HCT116 (cell line): Measurements from ENCODE around the gene SLC4A5. TPM values are rescaled to one million over a fixed set of nuclear protein-coding genes. Genes with fewer than 3 reads are reported as not detected.

Experiments
- ATAC-seq: fragments of 200-7000 bp; cut with Tn5 transposase; 2 replicates; pipeline ENCODE4 v1.9.1; 2020; ENCODE audit warnings: mild to moderate bottlenecking, moderate library complexity
- BruUV-seq: library from RNA; stranded (reverse); fragments of 400-500 nt; replicated peaks from 2 replicates; lab custom pipeline; 2021; lab: Mats Ljungman, UMichigan
- CTCF ChIA-PET: fragments of 300-600 bp; sonication (Branson Sonifier 250); formaldehyde crosslinking; loops from one replicate; lab custom pipeline; 2021; ENCODE audit warnings: antibody characterized with exemption; lab: Charles Lee
- POLR2A ChIA-PET: fragments of 300-600, 350-600 bp; sonication (Branson Sonifier 250); formaldehyde crosslinking; loops from one replicate; lab custom pipeline; 2021; ENCODE audit warnings: antibody characterized with exemption; lab: Charles Lee
- RAD21 ChIA-PET, 2 experiments: fragments of 300-600 bp; sonication (Branson Sonifier 250); formaldehyde crosslinking; loops; one replicate each; lab custom pipeline; 2023; ENCODE audit warnings: low total read pairs in 2 of 2; ENCODE audit not compliant: uncharacterized antibody in 2 of 2, unreplicated experiment in 2 of 2, low non-redundant PET in 1 of 2; lab: Charles Lee
- DNase-seq: peaks from one replicate; pipeline ENCODE4 v3.0.0-alpha.2; 2010; ENCODE audit warnings: low read depth, low spot score
- H2AFZ ChIP-seq: fragments of 200-600 bp; shearing (Covaris generic), sonication (generic); 2 replicates; pipeline ENCODE4 v1.6.1; 2017; ENCODE audit warnings: low read depth, mixed run types, mixed read lengths, antibody characterized with exemption, low read length; ENCODE audit not compliant: poor library complexity, severe bottlenecking
- H3K27ac ChIP-seq: 2 replicates; pipeline ENCODE4 v1.5.1; 2012; ENCODE audit warnings: low read depth, low read length
- H3K27me3 ChIP-seq: fragments of 200-600 bp; sonication (generic); 2 replicates; pipeline ENCODE4 v1.6.1; 2016; ENCODE audit warnings: mixed run types, low read length, mixed read lengths; ENCODE audit not compliant: insufficient read depth
- H3K36me3 ChIP-seq, 2 experiments: fragments of 200-500 bp in 1 of 2; fragments of 200-600 bp in 1 of 2; sonication (Bioruptor generic) in 1 of 2; sonication (generic) in 1 of 2; 2 replicates each; pipeline versions ENCODE4 v1.5.1 to v1.6.1; 2014 to 2016; ENCODE audit warnings: low read length in 2 of 2, inconsistent platforms in 1 of 2, mixed read lengths in 1 of 2, mixed run types in 1 of 2; ENCODE audit not compliant: insufficient read depth in 2 of 2, control insufficient read depth in 1 of 2
- H3K4me1 ChIP-seq, 2 experiments: fragments of 200-600 bp in 1 of 2; sonication (generic) in 1 of 2; 2 replicates each; pipeline versions ENCODE4 v1.5.1 to v1.6.1; 2012 to 2017; ENCODE audit warnings: low read length in 2 of 2, inconsistent platforms in 1 of 2, mild to moderate bottlenecking in 1 of 2, mixed read lengths in 1 of 2, mixed run types in 1 of 2, moderate library complexity in 1 of 2; ENCODE audit not compliant: insufficient read depth in 2 of 2, control insufficient read depth in 1 of 2
- H3K4me2 ChIP-seq: fragments of 200-600 bp; sonication (generic); 2 replicates; pipeline ENCODE4 v1.6.1; 2017; ENCODE audit warnings: mixed run types, low read length, mixed read lengths
- H3K4me3 ChIP-seq, 2 experiments: fragments of 200-600 bp in 1 of 2; sonication (generic) in 1 of 2; replicated peaks in 1 of 2; 2 replicates each; pipeline ENCODE4 v1.5.1; 2011 to 2016; ENCODE audit warnings: low read length in 2 of 2, control low read depth in 1 of 2, low read depth in 1 of 2, mild to moderate bottlenecking in 1 of 2, mixed read lengths in 1 of 2, mixed run types in 1 of 2
- H3K79me2 ChIP-seq: fragments of 200-600 bp; sonication (generic); 2 replicates; pipeline ENCODE4 v1.6.1; 2017; ENCODE audit warnings: mild to moderate bottlenecking, mixed run types, low read length, moderate library complexity, mixed read lengths; ENCODE audit not compliant: insufficient read depth
- H3K9ac ChIP-seq: fragments of 200-600 bp; sonication (generic); 2 replicates; pipeline ENCODE4 v1.6.1; 2016; ENCODE audit warnings: low read length, mixed read lengths
- H3K9me2 ChIP-seq: fragments of 200-600 bp; sonication (generic), shearing (Covaris generic); 2 replicates; pipeline ENCODE4 v1.6.1; 2017; ENCODE audit warnings: mixed run types, mild to moderate bottlenecking, moderate library complexity; ENCODE audit not compliant: insufficient read depth
- H3K9me3 ChIP-seq, 2 experiments: fragments of 200-500 bp in 1 of 2; fragments of 200-600 bp in 1 of 2; sonication (Bioruptor generic) in 1 of 2; sonication (generic) in 1 of 2; 2 replicates each; pipeline ENCODE4 v1.6.1; 2014 to 2017; ENCODE audit warnings: low read length in 2 of 2, mixed read lengths in 2 of 2, inconsistent platforms in 1 of 2, low read depth in 1 of 2, mild to moderate bottlenecking in 1 of 2, mixed run types in 1 of 2, moderate library complexity in 1 of 2; ENCODE audit not compliant: control insufficient read depth in 1 of 2, insufficient read depth in 1 of 2
- H4K20me1 ChIP-seq: fragments of 200-600 bp; sonication (generic), shearing (Covaris generic); 2 replicates; pipeline ENCODE4 v1.6.1; 2017; ENCODE audit warnings: mixed run types, mild to moderate bottlenecking, moderate library complexity; ENCODE audit not compliant: insufficient read depth
- CBX3 ChIP-seq: IDR thresholded peaks from 2 replicates; pipeline ENCODE4 v1.6.1; 2012; ENCODE audit warnings: low read depth
- ELF1 ChIP-seq: IDR thresholded peaks from 2 replicates; pipeline ENCODE4 v1.6.1; 2012; ENCODE audit warnings: low read depth, borderline replicate concordance
- RAD21 ChIP-seq: IDR thresholded peaks from 2 replicates; pipeline ENCODE4 v1.6.1; 2012; ENCODE audit warnings: low read depth, mild to moderate bottlenecking
- SP1 ChIP-seq: IDR thresholded peaks from 2 replicates; pipeline ENCODE4 v1.6.1; 2012; ENCODE audit warnings: low read depth
- intact Hi-C: fragments of 100-400 bp; cut with micrococcal nuclease; formaldehyde crosslinking; loops from 2 replicates; pipeline ENCODE4 v1.10.0; 2022
- total RNA-seq: library from RNA; stranded (reverse); gene quantifications from one replicate; pipeline ENCODE4 v1.2.1, GENCODE V29; 2021; ENCODE audit not compliant: unreplicated experiment
- TF ChIP-seq, protein P1 (sequence below): IDR thresholded peaks from 2 replicates; pipeline ENCODE4 v1.6.1; 2012
- TF ChIP-seq, protein P2 (sequence below): IDR thresholded peaks from 2 replicates; pipeline ENCODE4 v1.6.1; 2011; ENCODE audit warnings: mild to moderate bottlenecking, low read length, moderate library complexity; ENCODE audit not compliant: insufficient replicate concordance; ENCODE audit errors: extremely low read depth

The SLC4A5 gene
- total RNA-seq, 1 experiment from 2014 or later = 0.91 TPM

DNA sequence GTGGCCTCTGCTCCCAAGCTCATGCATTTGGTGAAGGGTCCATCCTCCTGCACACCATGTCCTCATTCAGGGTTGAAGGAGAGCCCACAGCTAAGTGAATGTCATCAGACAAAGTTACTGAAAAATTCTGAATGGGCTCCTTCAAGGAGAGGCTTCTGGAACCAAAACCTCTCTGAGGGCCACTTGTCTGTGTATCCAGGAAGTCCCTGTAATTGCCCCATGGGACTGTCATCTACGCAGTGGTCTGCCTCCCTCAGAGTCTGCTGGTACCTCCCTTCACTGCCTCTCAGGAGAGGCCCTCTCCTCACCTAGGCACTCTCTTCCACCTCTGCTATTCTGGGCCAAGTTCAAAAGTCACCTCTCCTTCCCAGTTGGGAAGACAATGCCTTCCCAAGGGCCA is 68.0 kb downstream of the SLC4A5 start (continued):
- TF ChIP-seq RAD21 = no peak
- TF ChIP-seq SP1 = no peak
- no peak for TF ChIP-seq CBX3
- TF ChIP-seq, protein P1, sequence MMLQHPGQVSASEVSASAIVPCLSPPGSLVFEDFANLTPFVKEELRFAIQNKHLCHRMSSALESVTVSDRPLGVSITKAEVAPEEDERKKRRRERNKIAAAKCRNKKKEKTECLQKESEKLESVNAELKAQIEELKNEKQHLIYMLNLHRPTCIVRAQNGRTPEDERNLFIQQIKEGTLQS = no peak
- TF ChIP-seq, protein P2, sequence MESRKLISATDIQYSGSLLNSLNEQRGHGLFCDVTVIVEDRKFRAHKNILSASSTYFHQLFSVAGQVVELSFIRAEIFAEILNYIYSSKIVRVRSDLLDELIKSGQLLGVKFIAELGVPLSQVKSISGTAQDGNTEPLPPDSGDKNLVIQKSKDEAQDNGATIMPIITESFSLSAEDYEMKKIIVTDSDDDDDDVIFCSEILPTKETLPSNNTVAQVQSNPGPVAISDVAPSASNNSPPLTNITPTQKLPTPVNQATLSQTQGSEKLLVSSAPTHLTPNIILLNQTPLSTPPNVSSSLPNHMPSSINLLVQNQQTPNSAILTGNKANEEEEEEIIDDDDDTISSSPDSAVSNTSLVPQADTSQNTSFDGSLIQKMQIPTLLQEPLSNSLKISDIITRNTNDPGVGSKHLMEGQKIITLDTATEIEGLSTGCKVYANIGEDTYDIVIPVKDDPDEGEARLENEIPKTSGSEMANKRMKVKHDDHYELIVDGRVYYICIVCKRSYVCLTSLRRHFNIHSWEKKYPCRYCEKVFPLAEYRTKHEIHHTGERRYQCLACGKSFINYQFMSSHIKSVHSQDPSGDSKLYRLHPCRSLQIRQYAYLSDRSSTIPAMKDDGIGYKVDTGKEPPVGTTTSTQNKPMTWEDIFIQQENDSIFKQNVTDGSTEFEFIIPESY = no peak
- TF ChIP-seq, all 23 proteins: peak for 0

DNA sequence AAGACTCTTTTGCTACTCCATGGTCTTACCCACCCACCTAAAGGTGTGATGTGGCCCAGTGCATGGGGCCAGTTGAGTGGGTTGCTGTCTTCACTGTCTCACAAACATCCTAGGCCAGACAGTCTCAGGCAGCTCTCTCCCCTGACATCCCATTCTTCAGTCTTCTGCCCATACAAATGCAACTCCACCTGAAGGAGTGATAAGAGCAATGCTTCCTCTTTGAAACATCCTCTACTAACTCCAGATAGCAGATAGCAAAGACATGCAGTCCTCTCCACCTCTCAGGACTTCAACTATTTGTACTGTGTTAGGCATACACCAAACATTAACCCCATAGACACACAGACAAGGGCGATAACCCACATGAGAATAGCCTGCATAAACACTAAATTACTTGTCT is 73.5 kb downstream of the SLC4A5 start:
- Histone ChIP-seq H3K9ac (no peak overlapping the region), H3K79me2 (no peaks in the 10 kb centered on the region), H3K27ac (no peak overlapping the region), H4K20me1 (no peaks in the 10 kb centered on the region), H3K9me3 (no peaks in the 10 kb centered on the region), H3K9me2 (no peaks in the 10 kb centered on the region), H3K4me3 (no peak overlapping the region), H3K36me3 (no peaks in the 10 kb centered on the region), H2AFZ (no peak overlapping the region), H3K4me2 (no peak overlapping the region), H3K4me1 (peaks cover 8 to 10% of the 10 kb centered on the region in 2 experiments), H3K27me3 (no peaks in the 10 kb centered on the region)
- TF ChIP-seq ELF1 = no peak
- ATAC-seq (no peak), DNase-seq (no peak)
- ChIA-PET RAD21 (no interaction called here), CTCF (no interaction called here), POLR2A (no interaction called here)
- intact Hi-C loops = loop anchor here (5.0 kb wide), 1 partner anchor 123 kb away; no protein-coding TSS in a partner anchor
- BruUV-seq = no TSS peak
